ENCODE measurements around the gene SF3B2.

GRCh38 chr11:66109294-66109693 lies 57.1 kb downstream of the SF3B2 start:
- TF ChIP-seq CTCF (conservative IDR thresholded peaks at IDR 0.05; ENCODE audit: low read length) (no peak), EZH2phosphoT487 (IDR thresholded peaks at IDR 0.05; ENCODE audit: borderline replicate concordance, low read depth, low read length) (no peak)

Data from OCI-LY7 (cell line).